MCF 10A (cell line): ENCODE data around the gene CCT7. TPM values are rescaled to one million over a fixed set of nuclear protein-coding genes. Genes with fewer than 3 reads are reported as not detected.

Experiments
- BruUV-seq: library from RNA; stranded (reverse); fragments of 400-500 nt; replicated peaks from 2 replicates; lab custom pipeline; 2021; lab: Mats Ljungman, UMichigan
- CTCF ChIA-PET: fragments of 300-600 bp; sonication (Branson Sonifier 250); formaldehyde crosslinking; extraction: SDS; loops from one replicate; lab custom pipeline; 2021; ENCODE audit warnings: antibody characterized with exemption, inconsistent platforms; lab: Yijun Ruan, JAX
- POLR2A ChIA-PET: fragments of 300-600, 350-650 bp; sonication (Branson Sonifier 250); formaldehyde crosslinking; extraction: SDS; loops from one replicate; lab custom pipeline; 2020; ENCODE audit warnings: antibody characterized with exemption, inconsistent platforms; lab: Yijun Ruan, JAX
- DNase-seq: peaks from one replicate; pipeline ENCODE4 v3.0.0-alpha.2; 2018; ENCODE audit not compliant: unreplicated experiment
- H3K27ac Mint-ChIP-seq: one replicate; pipeline ENCODE4 v1.8.0; 2022; ENCODE audit warnings: mild to moderate bottlenecking, low read depth, mixed read lengths; ENCODE audit not compliant: unreplicated experiment
- H3K27me3 Mint-ChIP-seq: one replicate; pipeline ENCODE4 v1.8.0; 2022; ENCODE audit warnings: mixed read lengths; ENCODE audit not compliant: insufficient read depth, unreplicated experiment
- H3K36me3 Mint-ChIP-seq: one replicate; pipeline ENCODE4 v1.8.0; 2022; ENCODE audit warnings: mild to moderate bottlenecking, moderate library complexity, mixed read lengths; ENCODE audit not compliant: insufficient read depth, unreplicated experiment
- H3K4me1 Mint-ChIP-seq: one replicate; pipeline ENCODE4 v1.8.0; 2022; ENCODE audit warnings: mixed read lengths; ENCODE audit not compliant: insufficient read depth, unreplicated experiment
- H3K4me3 Mint-ChIP-seq: one replicate; pipeline ENCODE4 v1.8.0; 2022; ENCODE audit warnings: mild to moderate bottlenecking, moderate library complexity, mixed read lengths; ENCODE audit not compliant: unreplicated experiment
- H3K9me3 Mint-ChIP-seq: one replicate; pipeline ENCODE4 v1.8.0; 2022; ENCODE audit warnings: mixed read lengths; ENCODE audit not compliant: unreplicated experiment
- CTCF ChIP-seq: fragments of 200-600 bp; IDR thresholded peaks from one replicate; pipeline ENCODE4 v1.8.0; 2022; ENCODE audit warnings: antibody characterized with exemption, mild to moderate bottlenecking; ENCODE audit not compliant: unreplicated experiment
- intact Hi-C: fragments of 100-400 bp; cut with micrococcal nuclease; formaldehyde crosslinking; loops from 2 replicates; pipeline ENCODE4 v1.14.1; 2022
- total RNA-seq: library from RNA; stranded (reverse); gene quantifications from 2 replicates; pipeline ENCODE4 v1.2.3, GENCODE V29; 2022

The CCT7 gene
- total RNA-seq, 1 experiment from 2014 or later: 495 TPM

- TF ChIP-seq CTCF: no peak
- Mint-ChIP-seq H3K27ac (no peak overlapping the region), H3K4me1 (no peaks in the 10 kb centered on the region), H3K4me3 (no peak overlapping the region), H3K27me3 (no peaks in the 10 kb centered on the region), H3K9me3 (no peaks in the 10 kb centered on the region), H3K36me3 (peaks cover 24% of the 10 kb centered on the region)
- ChIA-PET CTCF (interaction anchor here (1.1 to 1.8 kb wide), 2 partner anchors 44 to 488 kb away, joined by 4 to 7 read pairs; no protein-coding TSS in a partner anchor), POLR2A (no interaction called here)
- no peak for DNase-seq
- intact Hi-C loops: no loop called here
- no TSS peak for BruUV-seq
Measured at GRCh38 chr2:73256618-73256922, 22.5 kb downstream of the CCT7 start.

GRCh38 chr2:73257021-73257420, 22.9 kb downstream of the CCT7 start:
- H3K4me1 Mint-ChIP-seq: no peaks in the 10 kb centered on the region
- no peak for DNase-seq
- H3K4me3 Mint-ChIP-seq: no peak overlapping the region
- H3K9me3 Mint-ChIP-seq: no peaks in the 10 kb centered on the region
- H3K27me3 Mint-ChIP-seq: no peaks in the 10 kb centered on the region
- ChIA-PET CTCF (interaction anchor here (0.8 to 1.8 kb wide), 4 partner anchors 10 to 100 kb away, joined by 3 to 7 read pairs (median 4); no protein-coding TSS in a partner anchor), POLR2A (no interaction called here)
- no peak overlapping the region for H3K27ac Mint-ChIP-seq
- no peak for TF ChIP-seq CTCF
- no TSS peak for BruUV-seq
- intact Hi-C loops: no loop called here
- H3K36me3 Mint-ChIP-seq: peaks cover 20% of the 10 kb centered on the region

- BruUV-seq: no TSS peak
- no peaks in the 10 kb centered on the region for H3K4me1 Mint-ChIP-seq
- DNase-seq: no peak
- CTCF ChIA-PET: interaction anchor here (0.6 to 1.8 kb wide), 7 partner anchors 9 to 412 kb away, joined by 3 to 7 read pairs (median 3); no protein-coding TSS in a partner anchor
- TF ChIP-seq CTCF: no peak
- H3K4me3 Mint-ChIP-seq: no peak overlapping the region
- peaks cover 14% of the 10 kb centered on the region for H3K36me3 Mint-ChIP-seq
- H3K27me3 Mint-ChIP-seq: no peaks in the 10 kb centered on the region
- intact Hi-C loops: no loop called here
- no peak overlapping the region for H3K27ac Mint-ChIP-seq
- POLR2A ChIA-PET: no interaction called here
- no peaks in the 10 kb centered on the region for H3K9me3 Mint-ChIP-seq
Measured at GRCh38 chr2:73257425-73258125, 23.5 kb downstream of the CCT7 start.

GRCh38 chr2:73258186-73258912, 24.2 kb downstream of the CCT7 start:
- BruUV-seq: no TSS peak
- no peaks in the 10 kb centered on the region for H3K9me3 Mint-ChIP-seq
- no peak for DNase-seq
- no peaks in the 10 kb centered on the region for H3K4me1 Mint-ChIP-seq
- POLR2A ChIA-PET: no interaction called here
- no peak overlapping the region for H3K27ac Mint-ChIP-seq
- TF ChIP-seq CTCF: no peak
- H3K4me3 Mint-ChIP-seq: no peak overlapping the region
- CTCF ChIA-PET: interaction anchor here (0.6 to 2.1 kb wide), 7 partner anchors 14 to 1072 kb away, joined by 3 to 5 read pairs (median 3); no protein-coding TSS in a partner anchor
- H3K27me3 Mint-ChIP-seq: no peaks in the 10 kb centered on the region
- intact Hi-C loops: no loop called here
- H3K36me3 Mint-ChIP-seq: peaks cover 6% of the 10 kb centered on the region
